AG09309 (cell line): ENCODE data around the gene TEPSIN.

Experiments
- DNase-seq: peaks from one replicate; pipeline ENCODE4 v3.0.0-alpha.2; 2010; ENCODE audit warnings: low read depth
- H3K4me3 ChIP-seq: 2 replicates; pipeline ENCODE4 v1.5.1; 2011; ENCODE audit warnings: mild to moderate bottlenecking, low read depth, low read length, moderate library complexity; ENCODE audit not compliant: control insufficient read depth
- CTCF ChIP-seq: IDR thresholded peaks from 2 replicates; pipeline ENCODE4 v1.5.1; 2011; ENCODE audit warnings: mild to moderate bottlenecking, low read depth, low read length, inconsistent platforms; ENCODE audit not compliant: insufficient read depth, control insufficient read depth; ENCODE audit errors: missing control alignments

Gene TEPSIN

DNA sequence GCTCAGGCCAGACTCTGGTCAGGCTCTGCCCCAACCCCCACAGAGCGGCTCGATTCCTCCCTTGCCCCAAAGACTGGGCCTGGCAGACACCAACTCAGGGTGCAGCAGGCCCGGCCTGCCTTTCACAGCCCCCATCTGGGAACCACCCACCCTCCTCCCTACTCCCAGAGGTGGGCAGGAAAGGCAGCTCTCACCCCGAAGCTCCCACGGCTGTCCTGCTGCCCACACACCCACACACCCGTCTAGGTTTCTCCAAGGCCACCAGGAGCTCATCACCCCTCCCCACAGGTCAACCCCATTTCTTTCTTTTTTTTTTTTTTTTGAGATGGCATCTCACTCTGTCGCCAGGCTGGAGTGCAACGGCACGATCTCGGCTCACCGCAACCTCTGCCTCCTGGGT is 19.9 kb downstream of the TEPSIN start:
- DNase-seq: no peak
- H3K4me3 ChIP-seq: no peak overlapping the region
- no peak for TF ChIP-seq CTCF

- DNase-seq: no peak
Measured at GRCh38 chr17:81218459-81218858, 20.4 kb downstream of the TEPSIN start.

GRCh38 chr17:81217491-81217890 is 21.4 kb downstream of the TEPSIN start:
- DNase-seq: no peak
- H3K4me3 ChIP-seq: no peak overlapping the region
- no peak for TF ChIP-seq CTCF

More at GRCh38 chr17:81218459-81218858, 20.4 kb downstream of the TEPSIN start:
- TF ChIP-seq CTCF: no peak
- H3K4me3 ChIP-seq: no peak overlapping the region

DNA sequence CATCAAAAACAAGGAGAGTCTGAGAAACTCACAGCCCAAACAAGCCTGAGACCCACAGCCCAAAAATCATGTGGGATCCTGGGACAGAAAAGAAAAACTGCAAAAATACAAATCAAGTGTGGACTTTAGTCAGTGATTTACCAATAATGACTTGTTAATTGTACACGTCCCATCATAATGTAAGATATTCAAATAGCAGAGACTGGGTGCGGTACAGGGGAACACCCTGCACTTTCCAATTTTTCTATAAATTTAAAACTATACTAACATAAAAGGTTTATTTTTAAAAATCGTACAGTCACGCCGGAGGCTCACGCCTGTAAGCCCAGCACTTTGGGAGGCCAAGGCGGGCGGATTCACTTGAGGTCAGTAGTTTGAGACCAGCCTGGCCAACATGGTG is 24.9 kb downstream of the TEPSIN start:
- H3K4me3 ChIP-seq: no peak overlapping the region
- no peak for DNase-seq
- no peak for TF ChIP-seq CTCF

- DNase-seq: no peak
- TF ChIP-seq CTCF: no peak
- H3K4me3 ChIP-seq: no peak overlapping the region
Measured at GRCh38 chr17:81212365-81212764, 26.5 kb downstream of the TEPSIN start.

- no peak overlapping the region for H3K4me3 ChIP-seq
- no peak for TF ChIP-seq CTCF
- no peak for DNase-seq
Measured at GRCh38 chr17:81210868-81211267, 28.0 kb downstream of the TEPSIN start.

DNA sequence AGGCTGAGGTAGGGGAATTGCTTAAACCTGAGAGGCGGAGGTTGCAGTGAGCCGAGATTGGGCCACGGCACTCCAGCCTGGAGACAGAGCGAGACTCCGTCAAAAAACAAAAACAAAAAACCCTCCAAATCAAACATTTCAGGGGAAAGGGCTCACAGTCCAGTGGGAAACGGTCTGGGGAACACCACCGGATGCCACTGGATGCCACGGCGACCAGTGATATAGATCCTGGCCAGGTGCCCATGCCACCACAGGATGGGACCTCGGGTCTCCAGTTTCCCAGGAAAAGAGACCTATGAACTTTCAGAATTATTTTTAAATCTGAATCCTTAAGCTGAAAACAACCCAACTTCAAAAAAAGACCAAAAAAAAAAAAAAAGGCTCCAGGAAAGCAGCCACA is 28.4 kb downstream of the TEPSIN start:
- H3K4me3 ChIP-seq: no peak overlapping the region
- DNase-seq: no peak
- no peak for TF ChIP-seq CTCF
